Measurements from ENCODE around the gene CSNK1D.

Gene CSNK1D

DNA sequence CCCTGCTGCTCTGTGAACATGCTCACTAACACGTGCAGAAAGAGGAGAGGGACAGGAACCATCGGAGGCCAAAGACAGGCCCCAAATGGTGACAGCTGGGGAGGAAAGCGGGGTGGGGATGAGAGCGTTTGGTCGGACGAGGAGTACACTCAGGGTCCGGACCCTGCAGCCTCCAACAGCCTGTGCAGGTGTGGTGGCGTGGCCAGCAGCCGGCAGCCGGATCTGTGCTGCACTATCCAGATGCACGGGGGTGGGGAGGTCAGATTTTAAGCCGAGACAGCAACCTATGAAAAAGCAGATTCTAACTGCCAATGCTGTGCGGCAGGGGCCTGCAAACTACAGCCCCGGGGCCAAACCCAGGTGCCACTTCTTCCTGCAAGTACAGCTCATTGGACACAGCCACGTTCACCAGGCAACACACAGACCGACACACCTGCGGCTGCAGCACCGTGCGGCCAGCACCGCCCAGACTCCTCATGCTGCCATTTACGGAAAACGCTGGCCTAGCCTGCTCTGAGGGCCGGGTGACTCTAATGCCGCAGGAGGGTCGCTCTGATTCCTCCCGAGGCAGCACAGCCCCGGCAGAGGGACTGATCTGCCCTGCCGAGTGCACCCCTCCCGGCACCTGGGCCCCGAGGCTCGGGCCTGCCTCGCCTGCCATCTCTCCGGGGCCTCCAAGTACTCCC lies 23.5 kb downstream of the CSNK1D start:
- no peak overlapping the region for H3K4me3 ChIP-seq (ENCODE audit: low read length)
- TF ChIP-seq, protein P1, sequence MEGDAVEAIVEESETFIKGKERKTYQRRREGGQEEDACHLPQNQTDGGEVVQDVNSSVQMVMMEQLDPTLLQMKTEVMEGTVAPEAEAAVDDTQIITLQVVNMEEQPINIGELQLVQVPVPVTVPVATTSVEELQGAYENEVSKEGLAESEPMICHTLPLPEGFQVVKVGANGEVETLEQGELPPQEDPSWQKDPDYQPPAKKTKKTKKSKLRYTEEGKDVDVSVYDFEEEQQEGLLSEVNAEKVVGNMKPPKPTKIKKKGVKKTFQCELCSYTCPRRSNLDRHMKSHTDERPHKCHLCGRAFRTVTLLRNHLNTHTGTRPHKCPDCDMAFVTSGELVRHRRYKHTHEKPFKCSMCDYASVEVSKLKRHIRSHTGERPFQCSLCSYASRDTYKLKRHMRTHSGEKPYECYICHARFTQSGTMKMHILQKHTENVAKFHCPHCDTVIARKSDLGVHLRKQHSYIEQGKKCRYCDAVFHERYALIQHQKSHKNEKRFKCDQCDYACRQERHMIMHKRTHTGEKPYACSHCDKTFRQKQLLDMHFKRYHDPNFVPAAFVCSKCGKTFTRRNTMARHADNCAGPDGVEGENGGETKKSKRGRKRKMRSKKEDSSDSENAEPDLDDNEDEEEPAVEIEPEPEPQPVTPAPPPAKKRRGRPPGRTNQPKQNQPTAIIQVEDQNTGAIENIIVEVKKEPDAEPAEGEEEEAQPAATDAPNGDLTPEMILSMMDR (conservative IDR thresholded peaks at IDR 0.05; ENCODE audit: low read depth, low read length), result no peak
- DNase-seq (ENCODE audit: low read depth), result no peak

DNA sequence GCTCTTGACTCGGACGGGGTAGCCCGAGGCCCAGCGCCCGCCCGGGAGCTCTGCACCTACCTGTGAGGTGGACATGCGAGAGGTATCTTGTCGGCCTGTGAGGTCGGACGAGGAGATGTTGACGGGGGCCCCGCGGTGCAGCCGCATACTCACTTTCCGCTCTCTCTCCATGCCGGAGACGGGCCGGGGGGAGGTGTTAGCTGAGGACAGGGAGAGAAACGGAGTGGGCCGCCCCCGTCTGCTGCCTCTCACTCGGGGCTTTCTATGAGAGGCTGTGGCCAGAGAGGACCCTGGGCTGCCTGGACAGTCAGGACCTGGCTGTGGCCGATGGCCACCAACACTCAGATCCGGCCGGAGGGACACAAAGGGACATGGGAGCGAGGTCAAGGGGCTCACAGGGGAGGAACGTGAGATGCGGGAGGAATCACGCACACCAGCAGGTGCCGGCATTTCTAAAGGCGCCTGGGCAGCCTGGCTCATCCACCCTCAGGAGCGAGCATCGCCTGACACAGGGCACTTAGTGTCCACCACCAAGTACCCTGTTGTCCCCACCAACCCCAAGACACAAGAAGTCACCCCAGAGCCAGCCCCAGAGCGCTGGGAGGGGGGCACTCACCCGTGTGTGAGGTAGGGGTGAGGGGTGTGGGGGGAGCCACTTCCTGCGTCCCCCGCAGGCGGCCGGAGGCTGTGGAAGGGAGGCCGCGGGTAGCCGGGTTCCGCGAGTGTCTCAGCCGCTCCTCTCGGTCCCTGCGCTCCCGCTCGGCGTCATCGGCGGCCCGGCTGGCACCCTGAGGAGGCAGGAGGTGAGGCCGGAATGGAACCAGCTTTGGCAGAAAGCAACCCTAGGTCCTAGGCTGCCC lies 24.5 kb downstream of the CSNK1D start:
- no peak overlapping the region for H3K4me3 ChIP-seq (ENCODE audit: low read length)
- no peak for DNase-seq (ENCODE audit: low read depth)
- TF ChIP-seq, protein P1 (conservative IDR thresholded peaks at IDR 0.05; ENCODE audit: low read depth, low read length), result no peak

DNA sequence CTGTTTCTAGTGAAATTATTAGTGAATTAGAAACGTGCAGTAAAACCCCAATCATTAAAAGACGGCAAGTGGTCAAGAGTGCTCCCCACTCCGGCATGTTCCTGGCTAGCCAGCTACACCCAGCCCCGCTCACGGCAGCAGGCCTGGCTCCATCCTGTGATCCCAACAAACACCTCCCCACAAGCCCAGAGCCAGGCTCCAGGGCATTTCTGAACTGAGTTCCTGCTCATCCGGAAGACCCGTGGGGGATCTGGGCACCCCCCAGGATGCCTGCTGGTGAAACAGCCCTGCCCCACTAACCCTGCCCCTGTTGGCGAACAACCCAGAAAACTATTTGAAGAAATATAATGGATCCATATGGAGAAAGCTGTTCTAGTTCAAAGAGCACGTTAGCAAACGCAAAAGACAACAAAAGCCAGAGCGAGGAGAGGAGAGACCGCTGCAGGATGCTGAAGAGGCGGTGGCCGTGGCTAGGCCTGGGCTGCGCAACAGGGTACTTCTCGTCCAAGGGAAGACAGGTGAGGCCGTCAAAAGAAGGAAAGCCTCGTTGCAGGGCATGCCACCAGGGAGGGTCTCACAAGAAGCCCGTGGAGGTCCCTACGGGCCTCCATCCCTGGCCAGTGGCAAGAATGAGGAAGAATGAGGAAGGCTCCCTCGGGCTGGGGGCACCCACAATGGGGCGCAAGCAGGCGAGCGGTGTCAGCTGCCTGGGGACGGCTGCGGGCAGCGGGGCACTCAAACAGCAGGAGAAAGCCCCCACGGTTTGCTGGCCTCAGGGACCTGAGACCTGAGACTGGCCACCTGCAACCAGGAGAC lies 25.4 kb downstream of the CSNK1D start:
- TF ChIP-seq, protein P1 (conservative IDR thresholded peaks at IDR 0.05; ENCODE audit: low read depth, low read length), result no peak
- H3K4me3 ChIP-seq (ENCODE audit: low read length), result no peak overlapping the region

DNA sequence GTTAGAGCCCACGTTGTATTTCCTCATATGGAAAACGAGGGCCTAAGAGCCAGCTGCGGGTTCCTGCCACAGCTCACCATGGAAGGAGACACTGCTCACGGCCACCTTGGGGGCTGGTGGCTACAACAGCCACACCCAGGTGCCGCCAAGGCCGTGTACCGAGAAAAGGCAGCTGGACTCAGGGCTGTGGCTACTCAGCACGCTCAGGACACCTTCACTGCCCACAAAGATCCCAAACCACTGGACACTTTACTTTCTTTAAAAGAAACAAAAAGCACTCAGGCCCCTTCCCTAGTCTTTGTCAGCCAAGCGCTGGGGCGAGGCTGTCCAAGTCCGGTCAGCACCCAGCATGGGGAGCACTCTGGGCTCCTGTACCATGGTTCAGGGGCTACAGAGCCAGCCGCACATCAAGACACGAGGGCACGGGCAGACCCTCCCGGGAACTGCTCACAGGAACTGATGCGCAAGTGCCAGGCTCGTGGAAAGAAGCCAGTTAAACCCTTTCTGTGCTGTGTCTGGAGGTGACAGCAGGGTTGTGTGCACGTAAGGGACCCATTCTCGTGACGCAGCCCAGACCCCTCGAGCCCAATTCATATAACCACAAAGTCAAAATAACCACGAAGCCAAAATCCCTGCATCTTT lies 26.2 kb downstream of the CSNK1D start:
- TF ChIP-seq, protein P1 (conservative IDR thresholded peaks at IDR 0.05; ENCODE audit: low read depth, low read length), result no peak
- DNase-seq (ENCODE audit: low read depth), result no peak
- no peak overlapping the region for H3K4me3 ChIP-seq (ENCODE audit: low read length)

More for the DNA sequence above, 25.4 kb downstream of the CSNK1D start:
- DNase-seq (ENCODE audit: low read depth), result no peak

DNA sequence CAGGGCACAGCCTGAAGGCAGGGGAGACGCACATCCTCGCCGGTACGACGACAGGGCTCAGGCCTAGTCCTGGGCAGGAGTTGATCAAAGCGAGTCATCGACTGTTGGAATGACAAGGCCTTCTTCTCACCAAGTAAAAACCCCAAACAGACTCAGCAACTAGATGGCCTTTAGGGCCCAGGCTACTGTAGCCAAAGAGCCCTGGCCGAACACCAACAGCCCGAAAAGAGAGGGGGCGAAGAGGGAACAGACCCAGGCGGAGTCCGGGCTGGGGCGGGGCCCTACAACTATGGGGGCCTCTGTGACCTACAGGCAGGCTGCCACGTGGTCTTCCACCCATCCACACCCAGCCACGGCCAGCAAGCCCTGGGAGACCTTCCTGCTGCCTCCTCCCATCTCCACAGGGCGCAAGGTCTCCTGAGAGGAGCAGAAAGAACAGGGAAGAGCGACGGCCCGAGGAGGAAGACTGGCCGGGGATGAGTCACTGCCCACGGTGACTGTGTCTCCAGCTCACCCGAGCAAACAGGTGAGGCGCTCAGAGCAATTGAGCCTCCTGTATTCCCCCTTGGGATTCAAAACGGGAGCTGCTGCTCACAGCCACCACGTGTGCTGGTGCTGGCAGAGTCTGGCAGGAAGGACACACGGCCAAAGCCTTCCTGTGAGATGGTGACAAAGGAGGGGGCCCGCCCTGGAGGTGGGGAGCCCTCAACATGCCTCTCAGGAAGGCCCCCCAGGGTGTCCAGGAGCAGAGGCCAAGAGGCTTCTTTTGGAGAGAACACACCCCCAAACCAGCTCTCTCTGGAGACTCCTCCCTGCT lies 26.9 kb downstream of the CSNK1D start:
- H3K4me3 ChIP-seq (ENCODE audit: low read length), result no peak overlapping the region
- TF ChIP-seq, protein P1 (conservative IDR thresholded peaks at IDR 0.05; ENCODE audit: low read depth, low read length), result no peak
- DNase-seq (ENCODE audit: low read depth), result no peak

DNA sequence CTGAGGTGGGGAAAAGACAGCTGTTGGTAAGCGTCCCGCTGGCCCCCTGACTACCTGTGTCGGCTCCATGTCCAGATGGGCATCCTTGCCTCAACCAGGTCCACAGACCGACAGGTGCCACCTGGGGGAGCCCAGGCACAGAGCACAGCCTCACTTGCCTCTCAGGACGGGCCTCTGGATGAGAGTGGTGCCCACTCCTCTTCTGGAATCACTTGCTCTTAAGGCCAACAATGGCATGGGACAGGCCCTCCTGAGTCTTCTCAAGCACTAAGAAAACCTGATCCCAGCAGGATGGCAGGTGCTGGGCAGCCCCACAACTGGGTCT lies 27.5 kb downstream of the CSNK1D start:
- TF ChIP-seq, protein P1 (conservative IDR thresholded peaks at IDR 0.05; ENCODE audit: low read depth, low read length), result no peak
- no peak overlapping the region for H3K4me3 ChIP-seq (ENCODE audit: low read length)
- DNase-seq (ENCODE audit: low read depth), result no peak

All from retinal pigment epithelial cell (primary cell).